GM10266 (cell line): ENCODE data around the gene AMZ2.
"Not testable (repeated sequence)": the region's sequence is repeated elsewhere in the genome, so short reads cannot be mapped to it uniquely, and the experiment has no call there.

ENCODE experiments used
- DNase-seq: peaks from one replicate; pipeline ENCODE4 v3.0.0; 2012; ENCODE audit errors: extremely low spot score
- CTCF ChIP-seq: IDR thresholded peaks from 2 replicates; pipeline ENCODE4 v1.5.1; 2012; ENCODE audit warnings: mild to moderate bottlenecking, low read depth; ENCODE audit not compliant: control insufficient read depth, insufficient read depth; ENCODE audit errors: missing control alignments

AMZ2 gene

GRCh38 chr17:68221786-68222185 is 26.1 kb upstream of the AMZ2 start:
- no peak for DNase-seq
- TF ChIP-seq CTCF: no peak

GRCh38 chr17:68222606-68223005 is 25.2 kb upstream of the AMZ2 start:
- no peak for TF ChIP-seq CTCF
- DNase-seq: no peak

- not testable (repeated sequence) for DNase-seq
Measured at GRCh38 chr17:68225055-68225454, 22.8 kb upstream of the AMZ2 start.

- DNase-seq: not testable (repeated sequence)
Measured at GRCh38 chr17:68228039-68228680, 19.7 kb upstream of the AMZ2 start.

- no peak for DNase-seq
- TF ChIP-seq CTCF: no peak
Measured at GRCh38 chr17:68228817-68229570, 18.8 kb upstream of the AMZ2 start.

GRCh38 chr17:68229619-68230018 is 18.2 kb upstream of the AMZ2 start:
- no peak for TF ChIP-seq CTCF
- no peak for DNase-seq

- DNase-seq: not testable (repeated sequence)
Measured at GRCh38 chr17:68231131-68231530, 16.7 kb upstream of the AMZ2 start.

GRCh38 chr17:68231541-68231940 is 16.3 kb upstream of the AMZ2 start:
- TF ChIP-seq CTCF: no peak
- DNase-seq: no peak

GRCh38 chr17:68232741-68233140 is 15.1 kb upstream of the AMZ2 start:
- DNase-seq: not testable (repeated sequence)

- DNase-seq: not testable (repeated sequence)
Measured at GRCh38 chr17:68234726-68235335, 13.0 kb upstream of the AMZ2 start.

GRCh38 chr17:68235336-68235791 is 12.5 kb upstream of the AMZ2 start:
- not testable (repeated sequence) for DNase-seq

- peak; percentile 64 for DNase-seq
Measured at GRCh38 chr17:68237369-68238163, 10.3 kb upstream of the AMZ2 start.
